ENCODE results near the gene PRDM15.

DNA sequence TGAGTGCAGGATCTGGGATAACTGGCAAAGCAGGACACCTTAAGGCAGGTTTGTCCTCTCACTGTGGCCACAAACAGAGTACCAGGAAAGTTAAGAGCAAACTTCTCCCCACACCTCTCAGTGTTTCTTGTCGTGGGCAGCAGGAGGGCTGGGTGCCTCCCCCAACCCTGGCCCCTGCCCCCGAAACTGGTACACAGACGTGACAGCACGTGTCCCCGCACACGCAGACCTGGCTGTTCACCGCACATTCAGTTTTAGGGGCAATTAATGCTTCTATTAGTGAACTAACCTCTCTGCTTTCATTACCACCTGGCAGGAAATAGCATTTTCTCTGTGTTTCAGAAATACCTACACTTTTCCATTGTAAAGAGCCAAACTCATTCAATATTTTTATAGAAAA is 79.4 kb downstream of the PRDM15 start:
- TF ChIP-seq, protein P1, sequence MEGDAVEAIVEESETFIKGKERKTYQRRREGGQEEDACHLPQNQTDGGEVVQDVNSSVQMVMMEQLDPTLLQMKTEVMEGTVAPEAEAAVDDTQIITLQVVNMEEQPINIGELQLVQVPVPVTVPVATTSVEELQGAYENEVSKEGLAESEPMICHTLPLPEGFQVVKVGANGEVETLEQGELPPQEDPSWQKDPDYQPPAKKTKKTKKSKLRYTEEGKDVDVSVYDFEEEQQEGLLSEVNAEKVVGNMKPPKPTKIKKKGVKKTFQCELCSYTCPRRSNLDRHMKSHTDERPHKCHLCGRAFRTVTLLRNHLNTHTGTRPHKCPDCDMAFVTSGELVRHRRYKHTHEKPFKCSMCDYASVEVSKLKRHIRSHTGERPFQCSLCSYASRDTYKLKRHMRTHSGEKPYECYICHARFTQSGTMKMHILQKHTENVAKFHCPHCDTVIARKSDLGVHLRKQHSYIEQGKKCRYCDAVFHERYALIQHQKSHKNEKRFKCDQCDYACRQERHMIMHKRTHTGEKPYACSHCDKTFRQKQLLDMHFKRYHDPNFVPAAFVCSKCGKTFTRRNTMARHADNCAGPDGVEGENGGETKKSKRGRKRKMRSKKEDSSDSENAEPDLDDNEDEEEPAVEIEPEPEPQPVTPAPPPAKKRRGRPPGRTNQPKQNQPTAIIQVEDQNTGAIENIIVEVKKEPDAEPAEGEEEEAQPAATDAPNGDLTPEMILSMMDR (IDR thresholded peaks at IDR 0.05 in 8 of 11, conservative IDR thresholded peaks at IDR 0.05 in 3 of 11), result no peak
- TF ChIP-seq POLR2AphosphoS5 (IDR thresholded peaks at IDR 0.05) (no peak), POLR2A (IDR thresholded peaks at IDR 0.05) (no peak)
